ENCODE results near the gene CYP19A1. TPM values are rescaled to one million over a fixed set of nuclear protein-coding genes. Genes with fewer than 3 reads are reported as not detected.

CYP19A1 gene
- total and polyA plus RNA-seq, 2 experiments from 2014 or later: 0.69 to 2.6 TPM

- H3K4me3 ChIP-seq: no peak overlapping the region
Measured at GRCh38 chr15:51319539-51319938, 18.9 kb downstream of the CYP19A1 start.

GRCh38 chr15:51318382-51319150, 19.8 kb downstream of the CYP19A1 start:
- Histone ChIP-seq H3K4me1 (ENCODE audit: low read depth) (peaks cover 18% of the 10 kb centered on the region), H3K9me3 (ENCODE audit: low read depth) (no peaks in the 10 kb centered on the region), H3K4me3 (no peak overlapping the region), H3K27me3 (no peaks in the 10 kb centered on the region), H3K36me3 (no peaks in the 10 kb centered on the region), H3K27ac (no peak overlapping the region)
- no peak for TF ChIP-seq CTCF (IDR thresholded peaks at IDR 0.05; ENCODE audit: low read depth, low read length)
- DNase-seq (ENCODE audit: low read depth in 1 of 2, low spot score in 1 of 2): peak in 1 of 2 donors; percentile 69

More at GRCh38 chr15:51319539-51319938, 18.9 kb downstream of the CYP19A1 start:
- H3K27me3 ChIP-seq: no peaks in the 10 kb centered on the region
- TF ChIP-seq CTCF (IDR thresholded peaks at IDR 0.05; ENCODE audit: low read depth, low read length): no peak
- H3K4me1 ChIP-seq (ENCODE audit: low read depth): peaks cover 13% of the 10 kb centered on the region
- H3K27ac ChIP-seq: no peak overlapping the region
- no peaks in the 10 kb centered on the region for H3K36me3 ChIP-seq
- no peaks in the 10 kb centered on the region for H3K9me3 ChIP-seq (ENCODE audit: low read depth)
- no peak for DNase-seq (ENCODE audit: low read depth in 1 of 2, low spot score in 1 of 2)

- Histone ChIP-seq H3K4me1 (ENCODE audit: low read depth) (peaks cover 23% of the 10 kb centered on the region), H3K27ac (no peak overlapping the region), H3K9me3 (ENCODE audit: low read depth) (no peaks in the 10 kb centered on the region), H3K4me3 (no peak overlapping the region), H3K27me3 (no peaks in the 10 kb centered on the region), H3K36me3 (no peaks in the 10 kb centered on the region)
- DNase-seq (ENCODE audit: low read depth in 1 of 2, low spot score in 1 of 2): no peak
- TF ChIP-seq CTCF (IDR thresholded peaks at IDR 0.05; ENCODE audit: low read depth, low read length): no peak
Measured at GRCh38 chr15:51316636-51317035, 21.8 kb downstream of the CYP19A1 start.

- peak overlapping the region; percentile 66 for H3K27ac ChIP-seq
- no peak for TF ChIP-seq CTCF (IDR thresholded peaks at IDR 0.05; ENCODE audit: low read depth, low read length)
- H3K4me3 ChIP-seq: no peak overlapping the region
- no peaks in the 10 kb centered on the region for H3K36me3 ChIP-seq
- H3K27me3 ChIP-seq: no peaks in the 10 kb centered on the region
- DNase-seq (ENCODE audit: low read depth in 1 of 2, low spot score in 1 of 2): no peak
- H3K9me3 ChIP-seq (ENCODE audit: low read depth): no peaks in the 10 kb centered on the region
- H3K4me1 ChIP-seq (ENCODE audit: low read depth): peaks cover 30% of the 10 kb centered on the region
Measured at GRCh38 chr15:51315726-51316125, 22.7 kb downstream of the CYP19A1 start.

- DNase-seq (ENCODE audit: low read depth in 1 of 2, low spot score in 1 of 2): peak in 1 of 2 donors; percentile 66
- Histone ChIP-seq H3K27me3 (no peaks in the 10 kb centered on the region), H3K4me1 (ENCODE audit: low read depth) (peaks cover 30% of the 10 kb centered on the region), H3K4me3 (no peak overlapping the region), H3K36me3 (no peaks in the 10 kb centered on the region), H3K9me3 (ENCODE audit: low read depth) (no peaks in the 10 kb centered on the region), H3K27ac (peak overlapping the region; percentile 66)
- TF ChIP-seq CTCF (IDR thresholded peaks at IDR 0.05; ENCODE audit: low read depth, low read length): no peak
Measured at GRCh38 chr15:51314391-51315337, 23.7 kb downstream of the CYP19A1 start.

All from cardiac muscle cell (in vitro differentiated cells and primary cell).